Loucy (cell line): ENCODE results near the gene HBS1L.

ENCODE experiments used
- H2AFZ ChIP-seq: fragments of 200-600 bp; sonication (generic); 2 replicates; pipeline ENCODE4 v1.6.0; 2016; ENCODE audit warnings: antibody characterized with exemption, mild to moderate bottlenecking, low read length, moderate library complexity
- H3F3A ChIP-seq: fragments of 200-600 bp; 2 replicates; pipeline ENCODE4 v1.6.0; 2016; ENCODE audit warnings: antibody characterized with exemption, low read depth, mild to moderate bottlenecking
- H3K27me3 ChIP-seq: fragments of 200-600 bp; sonication (generic); 2 replicates; pipeline ENCODE4 v1.6.1; 2014; ENCODE audit warnings: low read length, mild to moderate bottlenecking; ENCODE audit not compliant: insufficient read depth, poor library complexity, severe bottlenecking
- H3K36me3 ChIP-seq: fragments of 200-600 bp; sonication (generic); 2 replicates; pipeline ENCODE4 v1.6.1; 2016; ENCODE audit warnings: low read length; ENCODE audit not compliant: insufficient read depth
- H3K4me1 ChIP-seq: fragments of 200-600 bp; sonication (generic); 2 replicates; pipeline ENCODE4 v1.5.1; 2014; ENCODE audit warnings: low read length, mild to moderate bottlenecking; ENCODE audit not compliant: insufficient read depth, poor library complexity, severe bottlenecking
- H3K4me2 ChIP-seq: fragments of 200-600 bp; sonication (generic); 2 replicates; pipeline ENCODE4 v1.6.0; 2014; ENCODE audit warnings: antibody characterized with exemption, low read length, low read depth, mild to moderate bottlenecking; ENCODE audit not compliant: poor library complexity, severe bottlenecking
- H3K4me3 ChIP-seq: fragments of 200-600 bp; sonication (generic); 2 replicates; pipeline ENCODE4 v1.5.1; 2014; ENCODE audit warnings: low read length, mild to moderate bottlenecking, mixed read lengths; ENCODE audit not compliant: poor library complexity, severe bottlenecking
- H3K79me2 ChIP-seq: fragments of 200-600 bp; sonication (generic); 2 replicates; pipeline ENCODE4 v1.6.1; 2014; ENCODE audit warnings: low read length; ENCODE audit not compliant: insufficient read depth
- H3K9ac ChIP-seq: fragments of 200-600 bp; sonication (generic); 2 replicates; pipeline ENCODE4 v1.6.0; 2014; ENCODE audit warnings: mild to moderate bottlenecking, low read depth, low read length, moderate library complexity; ENCODE audit not compliant: poor library complexity, severe bottlenecking
- H3K9me2 ChIP-seq: fragments of 200-600 bp; sonication (generic); replicated peaks from 2 replicates; pipeline ENCODE4 v1.6.1; 2016; ENCODE audit warnings: low read depth, low read length, mixed read lengths
- H3K9me3 ChIP-seq: fragments of 200-600 bp; sonication (generic); 2 replicates; pipeline ENCODE4 v1.6.1; 2014; ENCODE audit warnings: mild to moderate bottlenecking, antibody characterized with exemption, low read length, low read depth; ENCODE audit not compliant: insufficient read depth
- H4K20me1 ChIP-seq: fragments of 200-600 bp; sonication (generic); 2 replicates; pipeline ENCODE4 v1.6.0; 2014; ENCODE audit warnings: antibody characterized with exemption, low read length, mild to moderate bottlenecking; ENCODE audit not compliant: insufficient read depth, poor library complexity, severe bottlenecking
- EZH2phosphoT487 ChIP-seq: fragments of 200-600 bp; IDR thresholded peaks from 2 replicates; pipeline ENCODE4 v1.6.1; 2018; ENCODE audit warnings: antibody characterized with exemption, mild to moderate bottlenecking, moderate library complexity, borderline replicate concordance
- TF ChIP-seq, protein P1 (sequence below): fragments of 200-600 bp; sonication (generic); conservative IDR thresholded peaks from 2 replicates; pipeline ENCODE4 v1.5.1; 2014; ENCODE audit warnings: mild to moderate bottlenecking, antibody characterized with exemption, low read length

Gene HBS1L

DNA sequence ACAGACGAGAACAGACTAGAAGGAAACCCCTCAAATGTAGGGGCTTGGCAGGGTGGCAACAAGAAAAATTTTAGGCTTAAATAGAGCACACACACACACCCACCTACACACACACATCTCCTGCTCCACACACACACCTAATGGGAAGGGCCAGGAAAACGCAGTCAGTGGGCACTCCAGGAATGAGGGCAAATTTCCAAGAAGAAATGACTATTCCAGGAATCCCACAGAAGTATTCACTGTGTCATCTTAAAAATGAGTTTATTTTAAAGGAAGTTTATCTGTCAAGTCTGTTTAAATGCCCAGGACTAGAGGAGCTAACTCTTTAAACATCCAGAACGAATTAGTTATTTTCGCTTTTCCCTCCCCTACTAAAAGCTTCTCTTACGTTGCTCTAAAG, 117.7 kb downstream of the HBS1L start:
- Histone ChIP-seq H3K9me3 (no peaks in the 10 kb centered on the region), H3K79me2 (no peaks in the 10 kb centered on the region), H3K9me2 (no peaks in the 10 kb centered on the region), H3K4me1 (peaks cover 3% of the 10 kb centered on the region), H3K9ac (no peak overlapping the region), H3K36me3 (no peaks in the 10 kb centered on the region), H3K4me2 (no peak overlapping the region), H3K4me3 (no peak overlapping the region), H4K20me1 (no peaks in the 10 kb centered on the region), H3F3A (no peaks in the 10 kb centered on the region), H2AFZ (no peak overlapping the region), H3K27me3 (no peaks in the 10 kb centered on the region)
- no peak for TF ChIP-seq EZH2phosphoT487
- TF ChIP-seq, protein P1, sequence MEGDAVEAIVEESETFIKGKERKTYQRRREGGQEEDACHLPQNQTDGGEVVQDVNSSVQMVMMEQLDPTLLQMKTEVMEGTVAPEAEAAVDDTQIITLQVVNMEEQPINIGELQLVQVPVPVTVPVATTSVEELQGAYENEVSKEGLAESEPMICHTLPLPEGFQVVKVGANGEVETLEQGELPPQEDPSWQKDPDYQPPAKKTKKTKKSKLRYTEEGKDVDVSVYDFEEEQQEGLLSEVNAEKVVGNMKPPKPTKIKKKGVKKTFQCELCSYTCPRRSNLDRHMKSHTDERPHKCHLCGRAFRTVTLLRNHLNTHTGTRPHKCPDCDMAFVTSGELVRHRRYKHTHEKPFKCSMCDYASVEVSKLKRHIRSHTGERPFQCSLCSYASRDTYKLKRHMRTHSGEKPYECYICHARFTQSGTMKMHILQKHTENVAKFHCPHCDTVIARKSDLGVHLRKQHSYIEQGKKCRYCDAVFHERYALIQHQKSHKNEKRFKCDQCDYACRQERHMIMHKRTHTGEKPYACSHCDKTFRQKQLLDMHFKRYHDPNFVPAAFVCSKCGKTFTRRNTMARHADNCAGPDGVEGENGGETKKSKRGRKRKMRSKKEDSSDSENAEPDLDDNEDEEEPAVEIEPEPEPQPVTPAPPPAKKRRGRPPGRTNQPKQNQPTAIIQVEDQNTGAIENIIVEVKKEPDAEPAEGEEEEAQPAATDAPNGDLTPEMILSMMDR, result no peak

DNA sequence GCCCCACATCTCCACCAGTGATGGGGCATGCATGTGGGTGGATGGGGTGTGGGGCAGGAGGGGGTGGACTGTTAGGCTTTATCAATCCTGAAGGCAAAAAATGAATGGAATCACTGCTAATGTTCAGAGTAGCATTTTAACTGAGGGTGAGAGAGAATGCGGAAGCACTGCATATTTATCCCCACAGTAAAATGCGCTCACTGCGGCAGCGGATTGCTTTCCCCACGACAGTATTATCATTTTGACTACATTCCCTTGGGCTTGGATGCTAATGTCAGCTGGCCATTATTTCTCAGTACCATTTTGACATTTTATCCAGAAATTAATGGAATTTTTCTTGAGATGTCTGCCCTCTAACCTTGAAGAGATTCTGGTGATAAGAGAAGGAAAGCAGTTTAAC, 118.1 kb downstream of the HBS1L start:
- Histone ChIP-seq H3K9me2 (no peaks in the 10 kb centered on the region), H3K4me2 (no peak overlapping the region), H3K36me3 (no peaks in the 10 kb centered on the region), H3K9me3 (no peaks in the 10 kb centered on the region), H3K27me3 (no peaks in the 10 kb centered on the region), H3K4me3 (no peak overlapping the region), H2AFZ (no peak overlapping the region), H3K9ac (no peak overlapping the region), H4K20me1 (no peaks in the 10 kb centered on the region), H3K4me1 (peaks cover 3% of the 10 kb centered on the region), H3F3A (no peaks in the 10 kb centered on the region), H3K79me2 (no peaks in the 10 kb centered on the region)
- no peak for TF ChIP-seq EZH2phosphoT487
- TF ChIP-seq, protein P1, result no peak

DNA sequence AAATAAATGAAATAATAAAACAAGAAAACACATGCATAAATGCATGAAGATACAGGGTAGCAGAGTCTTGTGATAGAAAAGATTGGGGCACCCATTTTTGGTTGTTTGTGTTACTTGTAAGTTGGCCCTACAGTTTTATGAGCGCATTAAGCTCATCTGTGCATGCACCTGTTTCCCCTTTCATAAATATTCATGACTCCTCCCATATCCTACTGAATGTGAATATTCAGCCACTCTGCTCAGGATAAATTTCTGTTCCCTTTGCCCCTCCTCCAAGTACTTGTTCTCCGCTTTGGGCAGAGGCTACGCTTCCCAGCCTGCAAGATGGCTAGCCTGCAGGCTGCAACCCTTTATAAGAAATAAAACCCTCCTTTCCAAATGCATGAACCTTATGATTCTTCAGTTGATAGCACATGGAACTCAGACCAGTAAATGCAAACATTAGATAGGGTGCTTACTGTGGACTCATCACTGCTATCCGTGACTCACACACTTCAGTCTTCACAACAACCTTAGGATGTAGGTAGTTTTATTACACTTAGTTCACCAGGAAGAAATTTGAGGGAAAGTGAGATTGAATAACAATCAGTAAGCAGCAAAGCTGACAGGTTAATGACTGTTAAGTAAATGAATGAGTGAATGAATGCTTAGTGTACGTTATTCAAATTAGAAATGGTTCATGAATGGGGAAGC, 119.7 kb downstream of the HBS1L start:
- no peaks in the 10 kb centered on the region for H3K9me3 ChIP-seq
- H3K4me2 ChIP-seq, result no peak overlapping the region
- H3K79me2 ChIP-seq, result no peaks in the 10 kb centered on the region
- no peaks in the 10 kb centered on the region for H3K36me3 ChIP-seq
- peaks cover 3% of the 10 kb centered on the region for H3K4me1 ChIP-seq
- no peaks in the 10 kb centered on the region for H3K27me3 ChIP-seq
- TF ChIP-seq EZH2phosphoT487, result no peak
- TF ChIP-seq, protein P1, result no peak
- H2AFZ ChIP-seq, result no peak overlapping the region
- no peaks in the 10 kb centered on the region for H3F3A ChIP-seq
- H3K4me3 ChIP-seq, result no peak overlapping the region
- H3K9me2 ChIP-seq, result no peaks in the 10 kb centered on the region
- no peaks in the 10 kb centered on the region for H4K20me1 ChIP-seq
- H3K9ac ChIP-seq, result no peak overlapping the region
